H9 (cell line): ENCODE data around the gene ACAP3. TPM values are rescaled to one million over a fixed set of nuclear protein-coding genes. Genes with fewer than 3 reads are reported as not detected.

Source experiments
- DNase-seq: peaks from one replicate; pipeline ENCODE4 v3.0.0-alpha.2; 2017
- H2AFZ ChIP-seq: one replicate; pipeline ENCODE4 v1.6.1; 2013; ENCODE audit warnings: mild to moderate bottlenecking, low read length, control low read depth, moderate library complexity
- H2AK5ac ChIP-seq: 2 replicates; pipeline ENCODE4 v1.6.1; 2013; ENCODE audit warnings: low read length, control low read depth, mixed read lengths; ENCODE audit not compliant: insufficient read length
- H2BK120ac ChIP-seq: one replicate; pipeline ENCODE4 v1.6.1; 2013; ENCODE audit warnings: low read depth, mild to moderate bottlenecking, low read length, control low read depth, inconsistent platforms; ENCODE audit not compliant: poor library complexity, severe bottlenecking
- H2BK12ac ChIP-seq: 2 replicates; pipeline ENCODE4 v1.6.1; 2013; ENCODE audit warnings: low read length, control low read depth, mixed read lengths, low read depth; ENCODE audit not compliant: insufficient read length
- H2BK15ac ChIP-seq: 2 replicates; pipeline ENCODE4 v1.6.1; 2013; ENCODE audit warnings: low read depth, low read length, control low read depth
- H2BK20ac ChIP-seq: one replicate; pipeline ENCODE4 v1.6.1; 2013; ENCODE audit warnings: low read depth, mild to moderate bottlenecking, low read length, control low read depth, inconsistent platforms; ENCODE audit not compliant: poor library complexity, severe bottlenecking
- H2BK5ac ChIP-seq: 2 replicates; pipeline ENCODE4 v1.6.1; 2013; ENCODE audit warnings: low read length, control low read depth, mixed read lengths; ENCODE audit not compliant: insufficient read length
- H3K14ac ChIP-seq: 2 replicates; pipeline ENCODE4 v1.6.1; 2013; ENCODE audit warnings: low read length, control low read depth; ENCODE audit not compliant: insufficient read depth
- H3K18ac ChIP-seq: 2 replicates; pipeline ENCODE4 v1.6.1; 2013; ENCODE audit warnings: low read depth, mild to moderate bottlenecking, mixed read lengths, low read length, control low read depth; ENCODE audit not compliant: insufficient read length
- H3K23ac ChIP-seq: 2 replicates; pipeline ENCODE4 v1.6.1; 2013; ENCODE audit warnings: low read length, control low read depth, mixed read lengths, low read depth; ENCODE audit not compliant: insufficient read length
- H3K23me2 ChIP-seq: 2 replicates; pipeline ENCODE4 v1.6.1; 2013; ENCODE audit warnings: low read depth, mild to moderate bottlenecking, mixed read lengths, low read length, control low read depth; ENCODE audit not compliant: insufficient read length, poor library complexity, severe bottlenecking
- H3K27ac ChIP-seq: 2 replicates; pipeline ENCODE4 v1.5.1; 2013; ENCODE audit warnings: low read length, control low read depth, mixed read lengths, low read depth; ENCODE audit not compliant: insufficient read length
- H3K27me3 ChIP-seq: 2 replicates; pipeline ENCODE4 v1.6.1; 2013; ENCODE audit warnings: low read length, control low read depth, inconsistent platforms; ENCODE audit not compliant: insufficient read depth
- H3K4ac ChIP-seq: 2 replicates; pipeline ENCODE4 v1.6.1; 2013; ENCODE audit warnings: low read depth, mild to moderate bottlenecking, control low read depth, inconsistent platforms, low read length, moderate library complexity
- H3K4me1 ChIP-seq: 2 replicates; pipeline ENCODE4 v1.6.1; 2013; ENCODE audit warnings: low read length, control low read depth, inconsistent platforms; ENCODE audit not compliant: insufficient read depth
- H3K4me2 ChIP-seq: 2 replicates; pipeline ENCODE4 v1.6.1; 2013; ENCODE audit warnings: low read length, control low read depth, mixed read lengths; ENCODE audit not compliant: insufficient read length, insufficient read depth
- H3K56ac ChIP-seq: 2 replicates; pipeline ENCODE4 v1.6.1; 2013; ENCODE audit warnings: low read depth, mild to moderate bottlenecking, mixed read lengths, low read length, control low read depth; ENCODE audit not compliant: insufficient read length
- H3K79me1 ChIP-seq: 2 replicates; pipeline ENCODE4 v1.6.1; 2013; ENCODE audit warnings: low read depth, mild to moderate bottlenecking, moderate library complexity, low read length, control low read depth, inconsistent platforms; ENCODE audit not compliant: insufficient read depth, poor library complexity, severe bottlenecking
- H3K79me2 ChIP-seq: 2 replicates; pipeline ENCODE4 v1.6.1; 2013; ENCODE audit warnings: low read length, control low read depth, inconsistent platforms; ENCODE audit not compliant: insufficient read depth
- H3K9ac ChIP-seq: 2 replicates; pipeline ENCODE4 v1.6.1; 2013; ENCODE audit warnings: low read length, control low read depth, mixed read lengths; ENCODE audit not compliant: insufficient read length; ENCODE audit errors: extremely low read depth
- H3K9me3 ChIP-seq: one replicate; pipeline ENCODE4 v1.6.1; 2013; ENCODE audit warnings: low read depth, low read length, inconsistent platforms; ENCODE audit not compliant: control insufficient read depth
- H3T11ph ChIP-seq: one replicate; pipeline ENCODE4 v1.6.1; 2013; ENCODE audit warnings: mild to moderate bottlenecking, low read length, control low read depth, inconsistent platforms
- H4K20me1 ChIP-seq: one replicate; pipeline ENCODE4 v1.6.1; 2013; ENCODE audit not compliant: control insufficient read depth, insufficient read length, insufficient read depth
- H4K5ac ChIP-seq: 2 replicates; pipeline ENCODE4 v1.6.1; 2013; ENCODE audit warnings: low read depth, mild to moderate bottlenecking, mixed read lengths, low read length, control low read depth; ENCODE audit not compliant: insufficient read length
- H4K8ac ChIP-seq: replicated peaks from 2 replicates; pipeline ENCODE4 v1.6.1; 2013; ENCODE audit warnings: low read length, control low read depth, mixed read lengths, low read depth; ENCODE audit not compliant: insufficient read length
- H4K91ac ChIP-seq: 2 replicates; pipeline ENCODE4 v1.6.1; 2013; ENCODE audit warnings: low read depth, mild to moderate bottlenecking, moderate library complexity, mixed read lengths, low read length, control low read depth; ENCODE audit not compliant: insufficient read length
- H3K27ac Mint-ChIP-seq, 3 experiments: 2 replicates in 2 of 3; 3 replicates in 1 of 3; pipeline ENCODE4 v1.8.0; 2020 to 2021; ENCODE audit warnings: mixed read lengths in 3 of 3, mild to moderate bottlenecking in 1 of 3, moderate library complexity in 1 of 3
- H3K27me3 Mint-ChIP-seq: 2 replicates; pipeline ENCODE4 v1.8.0; 2021; ENCODE audit warnings: low read depth, mild to moderate bottlenecking, moderate library complexity, mixed read lengths
- H3K36me3 Mint-ChIP-seq, 3 experiments: 2 replicates in 2 of 3; 3 replicates in 1 of 3; pipeline ENCODE4 v1.8.0; 2020 to 2021; ENCODE audit warnings: low read depth in 3 of 3, mixed read lengths in 3 of 3; ENCODE audit not compliant: insufficient read depth in 1 of 3
- H3K4me1 Mint-ChIP-seq, 2 experiments: 2 replicates each; pipeline ENCODE4 v1.8.0; 2020; ENCODE audit warnings: mixed read lengths in 2 of 2
- H3K4me3 Mint-ChIP-seq, 2 experiments: 2 replicates in 1 of 2; 3 replicates in 1 of 2; pipeline ENCODE4 v1.8.0; 2020 to 2021; ENCODE audit warnings: mild to moderate bottlenecking in 2 of 2, mixed read lengths in 2 of 2, moderate library complexity in 1 of 2
- H3K9me3 Mint-ChIP-seq, 2 experiments: 2 replicates in 1 of 2; 3 replicates in 1 of 2; pipeline ENCODE4 v1.8.0; 2020; ENCODE audit warnings: mild to moderate bottlenecking in 2 of 2, mixed read lengths in 2 of 2, moderate library complexity in 1 of 2
- CTCF ChIP-seq: fragments of 200-600 bp; sonication (generic); conservative IDR thresholded peaks from 3 replicates; pipeline ENCODE4 v1.8.0; 2021; ENCODE audit warnings: antibody characterized with exemption, mild to moderate bottlenecking
- WGBS: extraction: QIAGEN DNeasy Blood & Tissue Kit; methylation state at CpG from one replicate; pipeline ENCODE4 v1.1.7; 2013; ENCODE audit warnings: missing lambda C conversion rate, low lambda C conversion rate, mixed read lengths; ENCODE audit not compliant: insufficient read length; ENCODE audit errors: extremely low coverage; 5-methylcytosine and 5-hydroxymethylcytosine counted together
- total RNA-seq: library from RNA; stranded (reverse); gene quantifications from 2 replicates; pipeline ENCODE4 v1.2.1, GENCODE V29; 2021

ACAP3 gene
- total RNA-seq, 1 experiment from 2014 or later: 41.4 TPM

- Histone ChIP-seq H2BK12ac (no peak overlapping the region), H3K79me2 (no peaks in the 10 kb centered on the region), H3K14ac (no peak overlapping the region), H4K91ac (no peak overlapping the region), H4K5ac (no peak overlapping the region), H3K9ac (no peak overlapping the region), H2BK5ac (no peak overlapping the region), H3K18ac (no peak overlapping the region), H2AFZ (no peak overlapping the region), H4K8ac (no peak overlapping the region), H3K23ac (no peak overlapping the region), H2BK20ac (no peak overlapping the region), H4K20me1 (no peaks in the 10 kb centered on the region), H3K56ac (no peak overlapping the region), H3T11ph (no peak overlapping the region), H3K79me1 (no peaks in the 10 kb centered on the region), H3K27ac (no peak overlapping the region), H3K9me3 (no peaks in the 10 kb centered on the region), H2AK5ac (no peak overlapping the region), H3K23me2 (peaks cover 15% of the 10 kb centered on the region), H3K4ac (no peak overlapping the region), H2BK15ac (no peak overlapping the region), H3K4me2 (peak overlapping the region; percentile 33), H2BK120ac (no peak overlapping the region), H3K4me1 (peaks cover 5% of the 10 kb centered on the region; the same call in 1 of the 2 replicates), H3K27me3 (no peaks in the 10 kb centered on the region)
- H3K27ac Mint-ChIP-seq: no peak overlapping the region
- H3K4me1 Mint-ChIP-seq: peaks cover 18 to 31% of the 10 kb centered on the region in 2 experiments
- TF ChIP-seq CTCF: no peak
- H3K4me3 Mint-ChIP-seq: peak overlapping the region; percentile 74 to 86
- peaks cover 3% of the 10 kb centered on the region; the same call in 1 of the 2 replicates for H3K27me3 Mint-ChIP-seq
- H3K36me3 Mint-ChIP-seq: peaks cover 0 to 11% (median 7%) of the 10 kb centered on the region in 3 experiments; a peak in 3 of 7 replicates
- no CpG with 5 or more reads among the region's 27 CpGs for WGBS
- no peaks in the 10 kb centered on the region; a peak in 1 of 5 replicates for H3K9me3 Mint-ChIP-seq
- DNase-seq: no peak
Measured at GRCh38 chr1:1306661-1307260, 969 bp downstream of the ACAP3 start.
